ENCODE measurements around the gene CTDSPL2.
"Not testable (repeated sequence)": the region's sequence is repeated elsewhere in the genome, so short reads cannot be mapped to it uniquely, and the experiment has no call there.

Gene CTDSPL2

GRCh38 chr15:44541282-44541958 lies 114.0 kb downstream of the CTDSPL2 start:
- peak; percentile 84 for DNase-seq (ENCODE audit: low spot score)

GRCh38 chr15:44542596-44542995 lies 115.2 kb downstream of the CTDSPL2 start:
- DNase-seq (ENCODE audit: low spot score), result no peak

GRCh38 chr15:44544745-44545144 lies 117.3 kb downstream of the CTDSPL2 start:
- not testable (repeated sequence) for DNase-seq (ENCODE audit: low spot score)

- DNase-seq (ENCODE audit: low spot score), result peak; percentile 58
Measured at GRCh38 chr15:44545913-44546802, 118.7 kb downstream of the CTDSPL2 start.

- not testable (repeated sequence) for DNase-seq (ENCODE audit: low spot score)
Measured at GRCh38 chr15:44549152-44549551, 121.7 kb downstream of the CTDSPL2 start.

- DNase-seq (ENCODE audit: low spot score), result peak; percentile 42
Measured at GRCh38 chr15:44550256-44550655, 122.8 kb downstream of the CTDSPL2 start.

- DNase-seq (ENCODE audit: low spot score), result no peak
Measured at GRCh38 chr15:44550734-44551133, 123.3 kb downstream of the CTDSPL2 start.

GRCh38 chr15:44554934-44555723 lies 127.7 kb downstream of the CTDSPL2 start:
- DNase-seq (ENCODE audit: low spot score), result peak; percentile 21

GRCh38 chr15:44560926-44561325 lies 133.5 kb downstream of the CTDSPL2 start:
- not testable (repeated sequence) for DNase-seq (ENCODE audit: low spot score)

GRCh38 chr15:44565387-44566154 lies 138.1 kb downstream of the CTDSPL2 start:
- no peak for DNase-seq (ENCODE audit: low spot score)

- no peak for DNase-seq (ENCODE audit: low spot score)
Measured at GRCh38 chr15:44566155-44566540, 138.7 kb downstream of the CTDSPL2 start.

- no peak for DNase-seq (ENCODE audit: low spot score)
Measured at GRCh38 chr15:44568338-44568737, 140.9 kb downstream of the CTDSPL2 start.

- no peak for DNase-seq (ENCODE audit: low spot score)
Measured at GRCh38 chr15:44569316-44569715, 141.9 kb downstream of the CTDSPL2 start.

GRCh38 chr15:44570361-44570760 lies 142.9 kb downstream of the CTDSPL2 start:
- no peak for DNase-seq (ENCODE audit: low spot score)

GRCh38 chr15:44573386-44573785 lies 146.0 kb downstream of the CTDSPL2 start:
- DNase-seq (ENCODE audit: low spot score), result no peak

- DNase-seq (ENCODE audit: low spot score), result no peak
Measured at GRCh38 chr15:44574734-44575133, 147.3 kb downstream of the CTDSPL2 start.
